ENCODE measurements around the gene AICDA. TPM values are rescaled to one million over a fixed set of nuclear protein-coding genes. Genes with fewer than 3 reads are reported as not detected.
A peak's percentile ranks its signal among the peaks of the same experiment; 100 is the strongest.

AICDA gene
- total and polyA plus RNA-seq, 2 of the 13 experiments (the other 11 are each of a cell fraction or from before 2014, with no cell fraction given): not detected

DNA sequence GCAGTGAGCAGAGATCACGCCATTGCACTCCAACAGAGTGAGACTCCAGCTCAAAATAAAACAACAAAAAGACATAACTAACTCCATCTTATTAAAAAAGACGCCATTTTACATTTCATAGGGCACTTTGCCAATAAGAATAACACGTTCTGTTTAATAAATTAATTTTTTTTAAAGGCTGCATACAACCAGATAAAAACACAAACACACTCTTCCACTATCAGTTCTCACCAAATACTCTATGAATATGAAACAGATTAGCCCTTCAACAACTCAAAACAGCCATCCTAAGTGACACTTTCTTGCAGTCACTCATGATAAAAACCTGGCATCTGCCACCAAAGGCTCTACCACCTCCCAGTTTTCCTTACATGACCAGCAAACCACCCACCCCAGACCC, 16.1 kb downstream of the AICDA start:
- Histone ChIP-seq H2AFZ (ENCODE audit: low read length) (no peak overlapping the region), H3K27me3 (ENCODE audit: control insufficient read depth in 1 of 2, insufficient read depth in 2 of 2, low read length in 2 of 2) (no peaks in the 10 kb centered on the region), H3K4me3 (replicated peaks in 1 of 3; ENCODE audit: insufficient read depth in 1 of 3, low read depth in 2 of 3, low read length in 3 of 3) (no peak overlapping the region), H3K4me1 (ENCODE audit: insufficient read depth, low read length) (no peaks in the 10 kb centered on the region), H4K20me1 (ENCODE audit: insufficient read depth, low read length) (no peaks in the 10 kb centered on the region), H3K9ac (ENCODE audit: insufficient read depth, low read depth, low read length) (no peak overlapping the region), H3K4me2 (ENCODE audit: low read depth, low read length) (no peak overlapping the region), H3K36me3 (replicated peaks in 1 of 2; ENCODE audit: control insufficient read depth in 1 of 2, insufficient read depth in 2 of 2, low read length in 2 of 2) (no peaks in the 10 kb centered on the region), H3K79me2 (ENCODE audit: insufficient read depth, low read length) (no peaks in the 10 kb centered on the region), H3K9me3 (ENCODE audit: low read length) (no peaks in the 10 kb centered on the region), H3K27ac (ENCODE audit: extremely low read length, insufficient read depth, low read length) (no peak overlapping the region)
- ATAC-seq: no peak
- POLR2A ChIA-PET: no interaction called here
- intact Hi-C loops (cut with micrococcal nuclease; ENCODE audit: unreplicated experiment) (no loop called here), in situ Hi-C loops (cut with HindIII; ENCODE audit: extremely low pct_ligation_motif_present, low pct_unique_long_range_greater_than_20kb) (no loop called here)
- no peak for DNase-seq (ENCODE audit: low spot score)
- TF ChIP-seq DPF2 (CRISPR knock-in tag; IDR thresholded peaks at IDR 0.05; ENCODE audit: borderline replicate concordance, low read depth) (no peak), TBX2 (CRISPR knock-in tag; IDR thresholded peaks at IDR 0.05; ENCODE audit: borderline replicate concordance) (no peak)
- 6% methylated on average over 3 of the region's 3 CpGs for WGBS (ENCODE audit: low lambda C conversion rate)
- CTCF ChIA-PET (ENCODE audit: low intra/inter-chr PET ratio, low total read pairs): no interaction called here
- no peak for FAIRE-seq
- BruUV-seq (replicated peaks): no TSS peak

DNA sequence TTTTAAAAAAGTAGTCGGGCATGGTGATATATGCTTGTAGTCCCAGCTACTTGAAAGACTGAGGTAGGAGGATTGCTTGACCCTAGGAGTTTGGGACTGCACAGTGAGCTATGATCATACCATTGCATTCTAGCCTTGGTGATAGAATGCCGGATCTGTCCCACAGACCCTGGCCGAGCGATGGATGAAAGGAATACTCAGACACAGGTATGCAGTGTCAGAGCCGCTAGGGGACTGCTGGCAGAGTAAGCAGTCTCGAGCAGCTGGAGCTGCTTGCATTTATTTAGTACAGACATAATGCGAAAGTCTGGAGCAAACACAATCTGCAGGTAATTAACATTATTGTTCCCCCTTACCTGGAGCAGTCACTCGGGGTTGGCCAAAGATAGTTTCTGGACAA, 18.6 kb downstream of the AICDA start:
- no peak for FAIRE-seq
- intact Hi-C loops (cut with micrococcal nuclease; ENCODE audit: unreplicated experiment) (no loop called here), in situ Hi-C loops (cut with HindIII; ENCODE audit: extremely low pct_ligation_motif_present, low pct_unique_long_range_greater_than_20kb) (no loop called here)
- no peaks in the 10 kb centered on the region for H3K79me2 ChIP-seq (ENCODE audit: insufficient read depth, low read length)
- H3K9me3 ChIP-seq (ENCODE audit: low read length): no peaks in the 10 kb centered on the region
- ChIA-PET POLR2A (no interaction called here), CTCF (ENCODE audit: low intra/inter-chr PET ratio, low total read pairs) (no interaction called here)
- no peaks in the 10 kb centered on the region for H3K27me3 ChIP-seq (ENCODE audit: control insufficient read depth in 1 of 2, insufficient read depth in 2 of 2, low read length in 2 of 2)
- no peak overlapping the region for H3K4me3 ChIP-seq (replicated peaks in 1 of 3; ENCODE audit: insufficient read depth in 1 of 3, low read depth in 2 of 3, low read length in 3 of 3)
- WGBS (ENCODE audit: low lambda C conversion rate): 26% methylated on average over 4 of the region's 8 CpGs
- no peak overlapping the region for H3K4me2 ChIP-seq (ENCODE audit: low read depth, low read length)
- BruUV-seq (replicated peaks): no TSS peak
- no peaks in the 10 kb centered on the region for H3K36me3 ChIP-seq (replicated peaks in 1 of 2; ENCODE audit: control insufficient read depth in 1 of 2, insufficient read depth in 2 of 2, low read length in 2 of 2)
- no peak for DNase-seq (ENCODE audit: low spot score)
- H3K27ac ChIP-seq (ENCODE audit: extremely low read length, insufficient read depth, low read length): no peak overlapping the region
- no peak overlapping the region for H2AFZ ChIP-seq (ENCODE audit: low read length)
- peaks cover 7% of the 10 kb centered on the region; the same call in 1 of the 2 replicates for H3K4me1 ChIP-seq (ENCODE audit: insufficient read depth, low read length)
- ATAC-seq: peak; percentile 58
- H3K9ac ChIP-seq (ENCODE audit: insufficient read depth, low read depth, low read length): no peak overlapping the region
- no peaks in the 10 kb centered on the region for H4K20me1 ChIP-seq (ENCODE audit: insufficient read depth, low read length)
- TF ChIP-seq RBM22 (optimal IDR thresholded peaks at IDR 0.05; ENCODE audit: low read length): no peak
- no peak for TF ChIP-seq ZNF441 (CRISPR knock-in tag; IDR thresholded peaks at IDR 0.05; ENCODE audit: borderline replicate concordance)
- no peak for TF ChIP-seq MAZ (IDR thresholded peaks at IDR 0.05; ENCODE audit: borderline replicate concordance, low read depth, low read length)
- no peak for TF ChIP-seq MAZ (CRISPR knock-in tag; IDR thresholded peaks at IDR 0.05; ENCODE audit: low read depth)
- TF ChIP-seq, protein P1, sequence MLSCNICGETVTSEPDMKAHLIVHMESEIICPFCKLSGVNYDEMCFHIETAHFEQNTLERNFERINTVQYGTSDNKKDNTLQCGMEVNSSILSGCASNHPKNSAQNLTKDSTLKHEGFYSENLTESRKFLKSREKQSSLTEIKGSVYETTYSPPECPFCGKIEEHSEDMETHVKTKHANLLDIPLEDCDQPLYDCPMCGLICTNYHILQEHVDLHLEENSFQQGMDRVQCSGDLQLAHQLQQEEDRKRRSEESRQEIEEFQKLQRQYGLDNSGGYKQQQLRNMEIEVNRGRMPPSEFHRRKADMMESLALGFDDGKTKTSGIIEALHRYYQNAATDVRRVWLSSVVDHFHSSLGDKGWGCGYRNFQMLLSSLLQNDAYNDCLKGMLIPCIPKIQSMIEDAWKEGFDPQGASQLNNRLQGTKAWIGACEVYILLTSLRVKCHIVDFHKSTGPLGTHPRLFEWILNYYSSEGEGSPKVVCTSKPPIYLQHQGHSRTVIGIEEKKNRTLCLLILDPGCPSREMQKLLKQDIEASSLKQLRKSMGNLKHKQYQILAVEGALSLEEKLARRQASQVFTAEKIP (CRISPR knock-in tag; IDR thresholded peaks at IDR 0.05; ENCODE audit: borderline replicate concordance): no peak
- TF ChIP-seq, protein P2, sequence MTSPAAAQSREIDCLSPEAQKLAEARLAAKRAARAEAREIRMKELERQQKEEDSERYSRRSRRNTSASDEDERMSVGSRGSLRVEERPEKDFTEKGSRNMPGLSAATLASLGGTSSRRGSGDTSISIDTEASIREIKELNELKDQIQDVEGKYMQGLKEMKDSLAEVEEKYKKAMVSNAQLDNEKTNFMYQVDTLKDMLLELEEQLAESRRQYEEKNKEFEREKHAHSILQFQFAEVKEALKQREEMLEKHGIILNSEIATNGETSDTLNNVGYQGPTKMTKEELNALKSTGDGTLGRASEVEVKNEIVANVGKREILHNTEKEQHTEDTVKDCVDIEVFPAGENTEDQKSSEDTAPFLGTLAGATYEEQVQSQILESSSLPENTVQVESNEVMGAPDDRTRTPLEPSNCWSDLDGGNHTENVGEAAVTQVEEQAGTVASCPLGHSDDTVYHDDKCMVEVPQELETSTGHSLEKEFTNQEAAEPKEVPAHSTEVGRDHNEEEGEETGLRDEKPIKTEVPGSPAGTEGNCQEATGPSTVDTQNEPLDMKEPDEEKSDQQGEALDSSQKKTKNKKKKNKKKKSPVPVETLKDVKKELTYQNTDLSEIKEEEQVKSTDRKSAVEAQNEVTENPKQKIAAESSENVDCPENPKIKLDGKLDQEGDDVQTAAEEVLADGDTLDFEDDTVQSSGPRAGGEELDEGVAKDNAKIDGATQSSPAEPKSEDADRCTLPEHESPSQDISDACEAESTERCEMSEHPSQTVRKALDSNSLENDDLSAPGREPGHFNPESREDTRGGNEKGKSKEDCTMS (CRISPR knock-in tag; conservative IDR thresholded peaks at IDR 0.05): no peak
- TF ChIP-seq, protein P3, sequence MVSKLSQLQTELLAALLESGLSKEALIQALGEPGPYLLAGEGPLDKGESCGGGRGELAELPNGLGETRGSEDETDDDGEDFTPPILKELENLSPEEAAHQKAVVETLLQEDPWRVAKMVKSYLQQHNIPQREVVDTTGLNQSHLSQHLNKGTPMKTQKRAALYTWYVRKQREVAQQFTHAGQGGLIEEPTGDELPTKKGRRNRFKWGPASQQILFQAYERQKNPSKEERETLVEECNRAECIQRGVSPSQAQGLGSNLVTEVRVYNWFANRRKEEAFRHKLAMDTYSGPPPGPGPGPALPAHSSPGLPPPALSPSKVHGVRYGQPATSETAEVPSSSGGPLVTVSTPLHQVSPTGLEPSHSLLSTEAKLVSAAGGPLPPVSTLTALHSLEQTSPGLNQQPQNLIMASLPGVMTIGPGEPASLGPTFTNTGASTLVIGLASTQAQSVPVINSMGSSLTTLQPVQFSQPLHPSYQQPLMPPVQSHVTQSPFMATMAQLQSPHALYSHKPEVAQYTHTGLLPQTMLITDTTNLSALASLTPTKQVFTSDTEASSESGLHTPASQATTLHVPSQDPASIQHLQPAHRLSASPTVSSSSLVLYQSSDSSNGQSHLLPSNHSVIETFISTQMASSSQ (IDR thresholded peaks at IDR 0.05; ENCODE audit: low read depth): no peak
- TF ChIP-seq, protein P3 (CRISPR knock-in tag; IDR thresholded peaks at IDR 0.05; ENCODE audit: borderline replicate concordance): no peak
